GM12865 (cell line): Measurements from ENCODE around the gene PLRG1.

Experiments
- DNase-seq: peaks from one replicate; pipeline ENCODE4 v3.0.0; 2010; ENCODE audit warnings: low read depth
- H3K4me3 ChIP-seq: 2 replicates; pipeline ENCODE4 v1.5.1; 2011; ENCODE audit warnings: mild to moderate bottlenecking, low read depth, low read length, control low read depth
- TF ChIP-seq, protein P1 (sequence below): IDR thresholded peaks from 2 replicates; pipeline ENCODE4 v1.5.1; 2011; ENCODE audit warnings: low read length, control low read depth, low read depth, inconsistent platforms; ENCODE audit not compliant: insufficient read depth; ENCODE audit errors: missing control alignments

The PLRG1 gene

GRCh38 chr4:154573190-154573870, 23.1 kb upstream of the PLRG1 start:
- no peak for DNase-seq
- H3K4me3 ChIP-seq, result no peak overlapping the region
- TF ChIP-seq, protein P1, sequence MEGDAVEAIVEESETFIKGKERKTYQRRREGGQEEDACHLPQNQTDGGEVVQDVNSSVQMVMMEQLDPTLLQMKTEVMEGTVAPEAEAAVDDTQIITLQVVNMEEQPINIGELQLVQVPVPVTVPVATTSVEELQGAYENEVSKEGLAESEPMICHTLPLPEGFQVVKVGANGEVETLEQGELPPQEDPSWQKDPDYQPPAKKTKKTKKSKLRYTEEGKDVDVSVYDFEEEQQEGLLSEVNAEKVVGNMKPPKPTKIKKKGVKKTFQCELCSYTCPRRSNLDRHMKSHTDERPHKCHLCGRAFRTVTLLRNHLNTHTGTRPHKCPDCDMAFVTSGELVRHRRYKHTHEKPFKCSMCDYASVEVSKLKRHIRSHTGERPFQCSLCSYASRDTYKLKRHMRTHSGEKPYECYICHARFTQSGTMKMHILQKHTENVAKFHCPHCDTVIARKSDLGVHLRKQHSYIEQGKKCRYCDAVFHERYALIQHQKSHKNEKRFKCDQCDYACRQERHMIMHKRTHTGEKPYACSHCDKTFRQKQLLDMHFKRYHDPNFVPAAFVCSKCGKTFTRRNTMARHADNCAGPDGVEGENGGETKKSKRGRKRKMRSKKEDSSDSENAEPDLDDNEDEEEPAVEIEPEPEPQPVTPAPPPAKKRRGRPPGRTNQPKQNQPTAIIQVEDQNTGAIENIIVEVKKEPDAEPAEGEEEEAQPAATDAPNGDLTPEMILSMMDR, result no peak

DNA sequence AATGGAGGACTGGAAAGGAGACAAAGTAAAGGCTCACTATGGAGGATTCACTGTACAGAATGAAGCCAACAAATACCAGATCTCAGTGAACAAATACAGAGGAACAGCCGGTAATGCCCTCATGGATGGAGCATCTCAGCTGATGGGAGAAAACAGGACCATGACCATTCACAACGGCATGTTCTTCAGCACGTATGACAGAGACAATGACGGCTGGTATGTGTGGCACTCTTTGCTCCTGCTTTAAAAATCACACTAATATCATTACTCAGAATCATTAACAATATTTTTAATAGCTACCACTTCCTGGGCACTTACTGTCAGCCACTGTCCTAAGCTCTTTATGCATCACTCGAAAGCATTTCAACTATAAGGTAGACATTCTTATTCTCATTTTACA, 19.4 kb upstream of the PLRG1 start:
- no peak overlapping the region for H3K4me3 ChIP-seq
- no peak for DNase-seq
- TF ChIP-seq, protein P1, result no peak

- TF ChIP-seq, protein P1, result no peak
- no peak for DNase-seq
- no peak overlapping the region for H3K4me3 ChIP-seq
Observed at GRCh38 chr4:154569028-154569427, 18.8 kb upstream of the PLRG1 start.

- TF ChIP-seq, protein P1, result no peak
- no peak overlapping the region for H3K4me3 ChIP-seq
- DNase-seq, result no peak
Observed at GRCh38 chr4:154566639-154567204, 16.5 kb upstream of the PLRG1 start.

- no peak for DNase-seq
- H3K4me3 ChIP-seq, result no peak overlapping the region
- TF ChIP-seq, protein P1, result no peak
Observed at GRCh38 chr4:154565704-154566103, 15.5 kb upstream of the PLRG1 start.

DNA sequence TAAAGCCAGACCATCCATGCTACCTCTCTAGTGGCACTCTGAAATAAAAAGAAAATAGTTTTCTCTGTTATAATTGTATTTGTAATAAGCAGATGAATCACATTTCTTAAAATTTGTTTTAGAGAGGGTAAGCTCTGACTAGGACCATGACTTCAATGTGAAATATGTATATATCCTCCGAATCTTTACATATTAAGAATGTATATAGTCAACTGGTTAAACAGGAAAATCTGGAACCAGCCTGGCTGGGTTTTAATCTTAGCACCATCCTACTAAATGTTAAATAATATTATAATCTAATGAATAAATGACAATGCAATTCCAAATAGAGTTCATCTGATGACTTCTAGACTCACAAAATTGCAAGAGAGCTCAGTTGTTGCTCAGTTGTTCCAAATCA, 14.1 kb upstream of the PLRG1 start:
- no peak for DNase-seq
- TF ChIP-seq, protein P1, result no peak
- H3K4me3 ChIP-seq, result no peak overlapping the region
